K562 (cell line): ENCODE data around the gene UBE2G2. TPM values are rescaled to one million over a fixed set of nuclear protein-coding genes. Genes with fewer than 3 reads are reported as not detected.
A peak's percentile ranks its signal among the peaks of the same experiment; 100 is the strongest.

Experiments
- HDGF ChIP-seq: fragments of 450-650 bp; IDR thresholded peaks from 2 replicates; pipeline ENCODE4 v1.6.1; 2016
- IFI16 ChIP-seq: fragments of 250-450 bp; sonication (Bioruptor Pico); IDR thresholded peaks from 2 replicates; pipeline ENCODE4 v2.1.2; 2022; ENCODE audit warnings: mild to moderate bottlenecking, inconsistent platforms
- ZNF274 ChIP-seq: IDR thresholded peaks from 2 replicates; pipeline ENCODE4 v1.6.1; 2011; ENCODE audit warnings: low read depth, mild to moderate bottlenecking, low read length, moderate library complexity, borderline replicate concordance
- polyA plus RNA-seq, 8 experiments: library from polyadenylated mRNA; depleted of rRNA in 4 of 8; stranded (reverse) in 5 of 8; unstranded in 3 of 8; fragments of >200 nt; fragmentation: Nextera tagmentation in 2 of 8; fragmentation: Illumina TruSeq in 1 of 8; extraction: Ambion mirVana in 2 of 8; extraction: Trizol in 1 of 8; gene quantifications; 2 replicates each; pipeline versions ENCODE4 v1.2.1 to v1.2.3, GENCODE V29; 2011 to 2014; ENCODE audit warnings: inconsistent platforms in 1 of 8, missing spikeins in 1 of 8
- total RNA-seq, 7 experiments: library from RNA; depleted of rRNA in 6 of 7; stranded (reverse); fragments of >200 nt in 6 of 7; fragmentation: Illumina TruSeq in 2 of 7; extraction: Trizol in 2 of 7; gene quantifications; 2 replicates each; pipeline versions ENCODE4 v1.2.1 to v1.2.3, GENCODE V29; 2011 to 2021; ENCODE audit warnings: low replicate concordance in 1 of 7
- TF ChIP-seq, protein P1 (sequence below): fragments of 200-600 bp; sonication (generic); IDR thresholded peaks from one replicate; pipeline ENCODE4 v1.6.1; 2012; ENCODE audit warnings: mild to moderate bottlenecking, low read depth, low read length, inconsistent platforms
- TF ChIP-seq, protein P2 (sequence below): fragments of 450-650 bp; formaldehyde crosslinking; IDR thresholded peaks from 2 replicates; pipeline ENCODE4 v1.4.0; 2022; ENCODE audit warnings: missing genetic modification characterization
- TF ChIP-seq, protein P3 (sequence below): fragments of 450-650 bp; formaldehyde crosslinking; IDR thresholded peaks from 2 replicates; pipeline ENCODE4 v1.4.0; 2022; ENCODE audit warnings: mild to moderate bottlenecking, moderate library complexity
- TF ChIP-seq, protein P4 (sequence below), 2 experiments: IDR thresholded peaks in 1 of 2; conservative IDR thresholded peaks in 1 of 2; 2 replicates each; pipeline ENCODE4 v1.6.1; 2016; ENCODE audit warnings: low read depth in 2 of 2, mild to moderate bottlenecking in 1 of 2, missing compliant biosample characterization in 1 of 2, missing genetic modification characterization in 1 of 2, moderate library complexity in 1 of 2

UBE2G2 gene
- total and polyA plus RNA-seq, 9 of the 15 experiments (the other 6 are each of a cell fraction or from before 2014, with no cell fraction given) = 47.5 to 225 (median 140) TPM

DNA sequence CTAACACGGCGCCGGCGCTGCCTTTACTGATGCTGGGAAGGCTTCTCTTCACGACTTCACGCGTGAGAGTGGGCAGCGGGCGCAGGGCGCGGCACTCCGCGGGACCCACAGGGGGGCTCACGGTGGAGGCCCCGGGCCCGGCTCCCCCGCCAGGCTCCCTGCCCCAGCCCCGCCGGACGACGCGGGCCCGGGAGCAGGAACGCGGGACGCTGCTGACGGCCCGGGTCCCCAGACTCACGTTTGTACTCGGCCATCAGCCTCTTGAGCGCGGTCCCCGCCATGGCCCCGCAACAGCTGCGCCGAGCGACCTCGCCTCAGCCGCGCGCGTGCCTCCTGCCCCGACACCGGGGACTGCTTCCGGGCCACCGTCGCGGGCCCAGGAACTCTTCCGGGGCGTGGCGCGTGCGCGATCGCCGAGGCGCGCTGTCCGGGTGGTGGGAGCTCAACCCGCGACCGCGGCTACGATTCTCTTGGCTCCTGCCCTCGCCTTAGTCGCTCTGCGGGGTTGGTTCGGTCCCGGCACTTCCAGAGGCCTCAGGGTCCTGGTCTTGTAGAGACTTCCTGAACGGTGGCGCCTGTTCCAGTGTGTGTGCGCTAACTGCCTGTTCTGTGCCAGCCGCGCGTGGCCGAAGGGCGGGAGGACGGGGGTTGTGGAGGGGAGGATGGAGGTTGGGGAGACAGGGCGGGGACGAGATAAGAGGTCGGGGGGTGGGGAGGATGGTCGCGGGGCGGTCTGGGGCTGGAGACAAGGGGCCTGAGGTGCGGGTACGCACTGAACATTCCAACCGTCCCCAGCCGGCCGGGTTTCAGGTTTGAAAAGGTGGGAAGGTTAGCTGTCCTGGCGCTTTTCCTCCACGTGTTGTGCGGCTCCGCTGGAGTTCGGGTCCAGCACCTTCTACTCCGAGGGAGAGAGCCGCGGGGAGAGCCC is at the start of gene UBE2G2 (continued):
- TF ChIP-seq, protein P1, sequence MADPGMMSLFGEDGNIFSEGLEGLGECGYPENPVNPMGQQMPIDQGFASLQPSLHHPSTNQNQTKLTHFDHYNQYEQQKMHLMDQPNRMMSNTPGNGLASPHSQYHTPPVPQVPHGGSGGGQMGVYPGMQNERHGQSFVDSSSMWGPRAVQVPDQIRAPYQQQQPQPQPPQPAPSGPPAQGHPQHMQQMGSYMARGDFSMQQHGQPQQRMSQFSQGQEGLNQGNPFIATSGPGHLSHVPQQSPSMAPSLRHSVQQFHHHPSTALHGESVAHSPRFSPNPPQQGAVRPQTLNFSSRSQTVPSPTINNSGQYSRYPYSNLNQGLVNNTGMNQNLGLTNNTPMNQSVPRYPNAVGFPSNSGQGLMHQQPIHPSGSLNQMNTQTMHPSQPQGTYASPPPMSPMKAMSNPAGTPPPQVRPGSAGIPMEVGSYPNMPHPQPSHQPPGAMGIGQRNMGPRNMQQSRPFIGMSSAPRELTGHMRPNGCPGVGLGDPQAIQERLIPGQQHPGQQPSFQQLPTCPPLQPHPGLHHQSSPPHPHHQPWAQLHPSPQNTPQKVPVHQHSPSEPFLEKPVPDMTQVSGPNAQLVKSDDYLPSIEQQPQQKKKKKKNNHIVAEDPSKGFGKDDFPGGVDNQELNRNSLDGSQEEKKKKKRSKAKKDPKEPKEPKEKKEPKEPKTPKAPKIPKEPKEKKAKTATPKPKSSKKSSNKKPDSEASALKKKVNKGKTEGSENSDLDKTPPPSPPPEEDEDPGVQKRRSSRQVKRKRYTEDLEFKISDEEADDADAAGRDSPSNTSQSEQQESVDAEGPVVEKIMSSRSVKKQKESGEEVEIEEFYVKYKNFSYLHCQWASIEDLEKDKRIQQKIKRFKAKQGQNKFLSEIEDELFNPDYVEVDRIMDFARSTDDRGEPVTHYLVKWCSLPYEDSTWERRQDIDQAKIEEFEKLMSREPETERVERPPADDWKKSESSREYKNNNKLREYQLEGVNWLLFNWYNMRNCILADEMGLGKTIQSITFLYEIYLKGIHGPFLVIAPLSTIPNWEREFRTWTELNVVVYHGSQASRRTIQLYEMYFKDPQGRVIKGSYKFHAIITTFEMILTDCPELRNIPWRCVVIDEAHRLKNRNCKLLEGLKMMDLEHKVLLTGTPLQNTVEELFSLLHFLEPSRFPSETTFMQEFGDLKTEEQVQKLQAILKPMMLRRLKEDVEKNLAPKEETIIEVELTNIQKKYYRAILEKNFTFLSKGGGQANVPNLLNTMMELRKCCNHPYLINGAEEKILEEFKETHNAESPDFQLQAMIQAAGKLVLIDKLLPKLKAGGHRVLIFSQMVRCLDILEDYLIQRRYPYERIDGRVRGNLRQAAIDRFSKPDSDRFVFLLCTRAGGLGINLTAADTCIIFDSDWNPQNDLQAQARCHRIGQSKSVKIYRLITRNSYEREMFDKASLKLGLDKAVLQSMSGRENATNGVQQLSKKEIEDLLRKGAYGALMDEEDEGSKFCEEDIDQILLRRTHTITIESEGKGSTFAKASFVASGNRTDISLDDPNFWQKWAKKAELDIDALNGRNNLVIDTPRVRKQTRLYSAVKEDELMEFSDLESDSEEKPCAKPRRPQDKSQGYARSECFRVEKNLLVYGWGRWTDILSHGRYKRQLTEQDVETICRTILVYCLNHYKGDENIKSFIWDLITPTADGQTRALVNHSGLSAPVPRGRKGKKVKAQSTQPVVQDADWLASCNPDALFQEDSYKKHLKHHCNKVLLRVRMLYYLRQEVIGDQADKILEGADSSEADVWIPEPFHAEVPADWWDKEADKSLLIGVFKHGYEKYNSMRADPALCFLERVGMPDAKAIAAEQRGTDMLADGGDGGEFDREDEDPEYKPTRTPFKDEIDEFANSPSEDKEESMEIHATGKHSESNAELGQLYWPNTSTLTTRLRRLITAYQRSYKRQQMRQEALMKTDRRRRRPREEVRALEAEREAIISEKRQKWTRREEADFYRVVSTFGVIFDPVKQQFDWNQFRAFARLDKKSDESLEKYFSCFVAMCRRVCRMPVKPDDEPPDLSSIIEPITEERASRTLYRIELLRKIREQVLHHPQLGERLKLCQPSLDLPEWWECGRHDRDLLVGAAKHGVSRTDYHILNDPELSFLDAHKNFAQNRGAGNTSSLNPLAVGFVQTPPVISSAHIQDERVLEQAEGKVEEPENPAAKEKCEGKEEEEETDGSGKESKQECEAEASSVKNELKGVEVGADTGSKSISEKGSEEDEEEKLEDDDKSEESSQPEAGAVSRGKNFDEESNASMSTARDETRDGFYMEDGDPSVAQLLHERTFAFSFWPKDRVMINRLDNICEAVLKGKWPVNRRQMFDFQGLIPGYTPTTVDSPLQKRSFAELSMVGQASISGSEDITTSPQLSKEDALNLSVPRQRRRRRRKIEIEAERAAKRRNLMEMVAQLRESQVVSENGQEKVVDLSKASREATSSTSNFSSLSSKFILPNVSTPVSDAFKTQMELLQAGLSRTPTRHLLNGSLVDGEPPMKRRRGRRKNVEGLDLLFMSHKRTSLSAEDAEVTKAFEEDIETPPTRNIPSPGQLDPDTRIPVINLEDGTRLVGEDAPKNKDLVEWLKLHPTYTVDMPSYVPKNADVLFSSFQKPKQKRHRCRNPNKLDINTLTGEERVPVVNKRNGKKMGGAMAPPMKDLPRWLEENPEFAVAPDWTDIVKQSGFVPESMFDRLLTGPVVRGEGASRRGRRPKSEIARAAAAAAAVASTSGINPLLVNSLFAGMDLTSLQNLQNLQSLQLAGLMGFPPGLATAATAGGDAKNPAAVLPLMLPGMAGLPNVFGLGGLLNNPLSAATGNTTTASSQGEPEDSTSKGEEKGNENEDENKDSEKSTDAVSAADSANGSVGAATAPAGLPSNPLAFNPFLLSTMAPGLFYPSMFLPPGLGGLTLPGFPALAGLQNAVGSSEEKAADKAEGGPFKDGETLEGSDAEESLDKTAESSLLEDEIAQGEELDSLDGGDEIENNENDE = no peak
- TF ChIP-seq HDGF = 0 out of 2 replicates have a peak, but pooled peaks have one; percentile 24
- TF ChIP-seq IFI16 = no peak
- TF ChIP-seq, protein P2, sequence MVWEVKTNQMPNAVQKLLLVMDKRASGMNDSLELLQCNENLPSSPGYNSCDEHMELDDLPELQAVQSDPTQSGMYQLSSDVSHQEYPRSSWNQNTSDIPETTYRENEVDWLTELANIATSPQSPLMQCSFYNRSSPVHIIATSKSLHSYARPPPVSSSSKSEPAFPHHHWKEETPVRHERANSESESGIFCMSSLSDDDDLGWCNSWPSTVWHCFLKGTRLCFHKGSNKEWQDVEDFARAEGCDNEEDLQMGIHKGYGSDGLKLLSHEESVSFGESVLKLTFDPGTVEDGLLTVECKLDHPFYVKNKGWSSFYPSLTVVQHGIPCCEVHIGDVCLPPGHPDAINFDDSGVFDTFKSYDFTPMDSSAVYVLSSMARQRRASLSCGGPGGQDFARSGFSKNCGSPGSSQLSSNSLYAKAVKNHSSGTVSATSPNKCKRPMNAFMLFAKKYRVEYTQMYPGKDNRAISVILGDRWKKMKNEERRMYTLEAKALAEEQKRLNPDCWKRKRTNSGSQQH (CRISPR knock-in tag) = 0 out of 2 replicates have a peak, but pooled peaks have one; percentile 15
- TF ChIP-seq, protein P3, sequence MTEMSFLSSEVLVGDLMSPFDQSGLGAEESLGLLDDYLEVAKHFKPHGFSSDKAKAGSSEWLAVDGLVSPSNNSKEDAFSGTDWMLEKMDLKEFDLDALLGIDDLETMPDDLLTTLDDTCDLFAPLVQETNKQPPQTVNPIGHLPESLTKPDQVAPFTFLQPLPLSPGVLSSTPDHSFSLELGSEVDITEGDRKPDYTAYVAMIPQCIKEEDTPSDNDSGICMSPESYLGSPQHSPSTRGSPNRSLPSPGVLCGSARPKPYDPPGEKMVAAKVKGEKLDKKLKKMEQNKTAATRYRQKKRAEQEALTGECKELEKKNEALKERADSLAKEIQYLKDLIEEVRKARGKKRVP (CRISPR knock-in tag) = no peak
- no peak; the same call in 1 of the 2 replicates for TF ChIP-seq ZNF274
- TF ChIP-seq, protein P4, sequence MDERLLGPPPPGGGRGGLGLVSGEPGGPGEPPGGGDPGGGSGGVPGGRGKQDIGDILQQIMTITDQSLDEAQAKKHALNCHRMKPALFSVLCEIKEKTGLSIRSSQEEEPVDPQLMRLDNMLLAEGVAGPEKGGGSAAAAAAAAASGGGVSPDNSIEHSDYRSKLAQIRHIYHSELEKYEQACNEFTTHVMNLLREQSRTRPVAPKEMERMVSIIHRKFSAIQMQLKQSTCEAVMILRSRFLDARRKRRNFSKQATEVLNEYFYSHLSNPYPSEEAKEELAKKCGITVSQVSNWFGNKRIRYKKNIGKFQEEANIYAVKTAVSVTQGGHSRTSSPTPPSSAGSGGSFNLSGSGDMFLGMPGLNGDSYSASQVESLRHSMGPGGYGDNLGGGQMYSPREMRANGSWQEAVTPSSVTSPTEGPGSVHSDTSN (CRISPR knock-in tag; IDR thresholded peaks at IDR 0.05; ENCODE audit: low read depth) = no peak
- TF ChIP-seq, protein P4 (tag; conservative IDR thresholded peaks at IDR 0.05; ENCODE audit: low read depth) = no peak
